Transverse colon (tissue), 4 donors: Measurements from ENCODE around the gene ARL5B. TPM values are rescaled to one million over a fixed set of nuclear protein-coding genes. Genes with fewer than 3 reads are reported as not detected.

Experiments used
- DNase-seq: peaks from one replicate; pipeline ENCODE4 v3.0.0-alpha.2; 2019
- H3K27ac ChIP-seq, 4 donors: fragments of 200-600 bp; sonication (generic); 2 replicates each; pipeline ENCODE4 v1.5.1; 2016 to 2018; ENCODE audit warnings: inconsistent platforms in 4 of 4
- H3K27me3 ChIP-seq: fragments of 200-600 bp; sonication (generic); 2 replicates; pipeline ENCODE4 v1.5.1; 2017; ENCODE audit warnings: inconsistent platforms
- H3K36me3 ChIP-seq, 4 donors: fragments of 200-600 bp; sonication (generic); 2 replicates each; pipeline ENCODE4 v1.5.1; 2017 to 2019; ENCODE audit warnings: inconsistent platforms in 4 of 4
- H3K4me1 ChIP-seq, 4 donors: fragments of 200-600 bp; sonication (generic); 2 replicates each; pipeline ENCODE4 v1.5.1; 2017 to 2020; ENCODE audit warnings: inconsistent platforms in 4 of 4
- H3K4me3 ChIP-seq, 4 donors: fragments of 200-600 bp; sonication (generic); 1 replicate in 1 of 4; 2 replicates in 3 of 4; pipeline versions ENCODE4 v1.5.1 to v1.6.1; 2017 to 2019; ENCODE audit warnings: inconsistent platforms in 4 of 4
- H3K9me3 ChIP-seq, 2 donors: fragments of 200-600 bp; sonication (generic); 2 replicates each; pipeline ENCODE4 v1.5.1; 2017 to 2019; ENCODE audit warnings: inconsistent platforms in 2 of 2
- CTCF ChIP-seq, 5 experiments: fragments of 200-600 bp in 3 of 5; fragments of 450-650 bp in 2 of 5; sonication (generic) in 3 of 5; IDR thresholded peaks; 1 replicate in 2 of 5; 2 replicates in 3 of 5; pipeline ENCODE4 v1.5.1; 2016 to 2017; ENCODE audit warnings: antibody characterized with exemption in 5 of 5, inconsistent platforms in 3 of 5, mild to moderate bottlenecking in 2 of 5, moderate library complexity in 1 of 5
- EP300 ChIP-seq: sonication (generic); formaldehyde crosslinking; IDR thresholded peaks from one replicate; pipeline ENCODE4 v1.6.1; 2017; ENCODE audit warnings: antibody characterized with exemption, low read depth
- POLR2A ChIP-seq: fragments of 450-650 bp; IDR thresholded peaks from one replicate; pipeline ENCODE4 v1.6.1; 2016; ENCODE audit warnings: antibody characterized with exemption, mild to moderate bottlenecking, moderate library complexity
- POLR2AphosphoS5 ChIP-seq, 3 donors: sonication (generic); formaldehyde crosslinking; IDR thresholded peaks; one replicate each; pipeline ENCODE4 v1.6.1; 2016; ENCODE audit warnings: antibody characterized with exemption in 3 of 3
- WGBS, 2 donors: methylation state at CpG; one replicate each; pipeline ENCODE4 v1.1.5; 2018; ENCODE audit warnings: low coverage in 1 of 2; 5-methylcytosine and 5-hydroxymethylcytosine counted together
- in situ Hi-C, 4 donors: fragments of 200-750 bp; cut with MboI; loops; one replicate each; pipeline versions ENCODE4 v1.15.0 to v1.15.1; 2017; ENCODE audit warnings: low sequenced_read_pairs in 3 of 4, low pct_ligation_motif_present in 1 of 4, low pct_unique_long_range_greater_than_20kb in 1 of 4
- intact Hi-C: fragments of 100-400 bp; cut with DNase I; formaldehyde crosslinking; loops from one replicate; pipeline ENCODE4 v1.15.1; 2023; ENCODE audit warnings: low total_unique reads
- total RNA-seq, 4 donors: library from RNA; depleted of rRNA; stranded (reverse); fragments of >200 nt; gene quantifications; one replicate each; pipeline ENCODE4 v1.1.0, GENCODE V29; 2016

Gene ARL5B
- 10 to 100 TPM; 15.8 to 24.1 (median 18.7) TPM for total RNA-seq

- in situ Hi-C loops (no loop called here), intact Hi-C loops (no loop called here)
- Histone ChIP-seq H3K4me1 (peaks cover 12 to 43% (median 16%) of the 10 kb centered on the region in 4 donors), H3K9me3 (no peaks in the 10 kb centered on the region), H3K27ac (peak within 1 kb of the TSS; percentile 93 to 99 (median 98)), H3K27me3 (no peaks in the 10 kb centered on the region), H3K4me3 (peak within 1 kb of the TSS; percentile 83 to 99 (median 90)), H3K36me3 (no peaks in the 10 kb centered on the region)
- TF ChIP-seq CTCF (IDR thresholded peaks at IDR 0.05) (no peak), POLR2AphosphoS5 (IDR thresholded peaks at IDR 0.05) (peak; percentile 95 to 97 (median 96)), POLR2A (peak; percentile 93), EP300 (peak; percentile 91)
- WGBS, 2 donors, result 0 to 1% methylated on average over 4 to 69 of the region's 72 CpGs
- DNase-seq, result peak; percentile 99
These were observed at the start of gene ARL5B for GRCh38 chr10:18659125-18659818. Gene ARL5B (plus strand): TSS chr10:18659431. CDS start chr10:18659638, 207 bp downstream.

- WGBS, 2 donors, result 69 to 76% methylated on average over 3 of the region's 3 CpGs
These were observed 48.7 kb upstream of the ARL5B start for GRCh38 chr10:18610517-18610916.

GRCh38 chr10:18611168-18611567 lies 48.1 kb upstream of the ARL5B start:
- intact Hi-C loops (no loop called here), in situ Hi-C loops (loop anchor here in 1 of 4 donors (25.0 kb wide), 1 partner anchor 99 kb away; no protein-coding TSS in a partner anchor)
- DNase-seq, result no peak
- 89 to 94% methylated on average over 4 of the region's 4 CpGs for WGBS, 2 donors
- H3K4me1 ChIP-seq, result peaks cover 0 to 22% (median 9%) of the 10 kb centered on the region in 4 donors
- no peaks in the 10 kb centered on the region for H3K9me3 ChIP-seq
- H3K27me3 ChIP-seq, result no peaks in the 10 kb centered on the region
- TF ChIP-seq EP300 (no peak), POLR2A (no peak), POLR2AphosphoS5 (IDR thresholded peaks at IDR 0.05) (no peak), CTCF (IDR thresholded peaks at IDR 0.05) (no peak)
- H3K27ac ChIP-seq, result peak overlapping the region; percentile 53 to 71 (median 68)
- H3K4me3 ChIP-seq, result no peak overlapping the region
- H3K36me3 ChIP-seq, result no peaks in the 10 kb centered on the region

More at GRCh38 chr10:18610517-18610916, 48.7 kb upstream of the ARL5B start:
- Histone ChIP-seq H3K27ac (peak overlapping the region; percentile 53 to 71 (median 68)), H3K36me3 (no peaks in the 10 kb centered on the region), H3K4me1 (peaks cover 0 to 22% (median 9%) of the 10 kb centered on the region in 4 donors), H3K9me3 (no peaks in the 10 kb centered on the region), H3K27me3 (no peaks in the 10 kb centered on the region), H3K4me3 (no peak overlapping the region)
- intact Hi-C loops (no loop called here), in situ Hi-C loops (loop anchor here in 1 of 4 donors (25.0 kb wide), 1 partner anchor 98 kb away; no protein-coding TSS in a partner anchor)
- no peak for TF ChIP-seq CTCF (IDR thresholded peaks at IDR 0.05)
- TF ChIP-seq POLR2AphosphoS5 (IDR thresholded peaks at IDR 0.05), result peak in 2 of 3 donors; percentile 51 to 71
- peak; percentile 35 for DNase-seq

GRCh38 chr10:18615618-18616017 lies 43.6 kb upstream of the ARL5B start:
- DNase-seq, result no peak
- H3K27ac ChIP-seq, result no peak overlapping the region
- TF ChIP-seq EP300 (no peak), POLR2AphosphoS5 (IDR thresholded peaks at IDR 0.05) (no peak), POLR2A (no peak), CTCF (IDR thresholded peaks at IDR 0.05) (no peak)
- H3K27me3 ChIP-seq, result no peaks in the 10 kb centered on the region
- H3K36me3 ChIP-seq, result no peaks in the 10 kb centered on the region
- in situ Hi-C loops (loop anchor here in 1 of 4 donors (25.0 kb wide), 1 partner anchor 103 kb away; no protein-coding TSS in a partner anchor), intact Hi-C loops (no loop called here)
- WGBS, 2 donors, result 93 to 94% methylated on average over 3 to 4 of the region's 4 CpGs
- H3K4me3 ChIP-seq, result no peak overlapping the region
- peaks cover 0 to 8% (median 2%) of the 10 kb centered on the region in 4 donors for H3K4me1 ChIP-seq
- H3K9me3 ChIP-seq, result no peaks in the 10 kb centered on the region
